ENCODE measurements around the gene CAMTA2. TPM values are rescaled to one million over a fixed set of nuclear protein-coding genes. Genes with fewer than 3 reads are reported as not detected.
A peak's percentile ranks its signal among the peaks of the same experiment; 100 is the strongest.

CAMTA2 gene
- total and polyA plus RNA-seq, 9 of the 15 experiments (the other 6 are each of a cell fraction or from before 2014, with no cell fraction given): 0.24 to 25.1 (median 6.3) TPM

- TF ChIP-seq ZMIZ1 (IDR thresholded peaks at IDR 0.05; ENCODE audit: low read depth in 2 of 2, low read length in 2 of 2): no peak
- TF ChIP-seq FOXA1 (IDR thresholded peaks at IDR 0.05; ENCODE audit: borderline replicate concordance): no peak
- TF ChIP-seq, protein P1, sequence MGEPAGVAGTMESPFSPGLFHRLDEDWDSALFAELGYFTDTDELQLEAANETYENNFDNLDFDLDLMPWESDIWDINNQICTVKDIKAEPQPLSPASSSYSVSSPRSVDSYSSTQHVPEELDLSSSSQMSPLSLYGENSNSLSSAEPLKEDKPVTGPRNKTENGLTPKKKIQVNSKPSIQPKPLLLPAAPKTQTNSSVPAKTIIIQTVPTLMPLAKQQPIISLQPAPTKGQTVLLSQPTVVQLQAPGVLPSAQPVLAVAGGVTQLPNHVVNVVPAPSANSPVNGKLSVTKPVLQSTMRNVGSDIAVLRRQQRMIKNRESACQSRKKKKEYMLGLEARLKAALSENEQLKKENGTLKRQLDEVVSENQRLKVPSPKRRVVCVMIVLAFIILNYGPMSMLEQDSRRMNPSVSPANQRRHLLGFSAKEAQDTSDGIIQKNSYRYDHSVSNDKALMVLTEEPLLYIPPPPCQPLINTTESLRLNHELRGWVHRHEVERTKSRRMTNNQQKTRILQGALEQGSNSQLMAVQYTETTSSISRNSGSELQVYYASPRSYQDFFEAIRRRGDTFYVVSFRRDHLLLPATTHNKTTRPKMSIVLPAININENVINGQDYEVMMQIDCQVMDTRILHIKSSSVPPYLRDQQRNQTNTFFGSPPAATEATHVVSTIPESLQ (CRISPR knock-in tag; IDR thresholded peaks at IDR 0.05): no peak
- TF ChIP-seq MEF2A (IDR thresholded peaks at IDR 0.05; ENCODE audit: control insufficient read depth, low read depth, low read length): no peak
- peak in 1 of 2 experiments; percentile 5; a peak in 1 of 4 replicates for TF ChIP-seq MNT (conservative IDR thresholded peaks at IDR 0.05)
- TF ChIP-seq MYNN (IDR thresholded peaks at IDR 0.05): no peak
- TF ChIP-seq MYNN (CRISPR knock-in tag; IDR thresholded peaks at IDR 0.05): no peak
- TF ChIP-seq, protein P2, sequence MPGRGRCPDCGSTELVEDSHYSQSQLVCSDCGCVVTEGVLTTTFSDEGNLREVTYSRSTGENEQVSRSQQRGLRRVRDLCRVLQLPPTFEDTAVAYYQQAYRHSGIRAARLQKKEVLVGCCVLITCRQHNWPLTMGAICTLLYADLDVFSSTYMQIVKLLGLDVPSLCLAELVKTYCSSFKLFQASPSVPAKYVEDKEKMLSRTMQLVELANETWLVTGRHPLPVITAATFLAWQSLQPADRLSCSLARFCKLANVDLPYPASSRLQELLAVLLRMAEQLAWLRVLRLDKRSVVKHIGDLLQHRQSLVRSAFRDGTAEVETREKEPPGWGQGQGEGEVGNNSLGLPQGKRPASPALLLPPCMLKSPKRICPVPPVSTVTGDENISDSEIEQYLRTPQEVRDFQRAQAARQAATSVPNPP (IDR thresholded peaks at IDR 0.05; ENCODE audit: borderline replicate concordance, insufficient read depth, insufficient read length): no peak
- peak; percentile 44; the same call in 1 of the 2 replicates for TF ChIP-seq ELF1 (tag; IDR thresholded peaks at IDR 0.05)
- no peak for TF ChIP-seq RCOR1 (IDR thresholded peaks at IDR 0.05; ENCODE audit: borderline replicate concordance in 1 of 2, low read depth in 2 of 2, low read length in 2 of 2)
- TF ChIP-seq VEZF1 (CRISPR knock-in tag; IDR thresholded peaks at IDR 0.05): peak; percentile 58
- TF ChIP-seq ZNF778 (CRISPR knock-in tag; IDR thresholded peaks at IDR 0.05): no peak
- TF ChIP-seq BHLHE40 (IDR thresholded peaks at IDR 0.05; ENCODE audit: low read length): no peak
- no peak for TF ChIP-seq ZNF282 (CRISPR knock-in tag; IDR thresholded peaks at IDR 0.05)
- TF ChIP-seq, protein P3, sequence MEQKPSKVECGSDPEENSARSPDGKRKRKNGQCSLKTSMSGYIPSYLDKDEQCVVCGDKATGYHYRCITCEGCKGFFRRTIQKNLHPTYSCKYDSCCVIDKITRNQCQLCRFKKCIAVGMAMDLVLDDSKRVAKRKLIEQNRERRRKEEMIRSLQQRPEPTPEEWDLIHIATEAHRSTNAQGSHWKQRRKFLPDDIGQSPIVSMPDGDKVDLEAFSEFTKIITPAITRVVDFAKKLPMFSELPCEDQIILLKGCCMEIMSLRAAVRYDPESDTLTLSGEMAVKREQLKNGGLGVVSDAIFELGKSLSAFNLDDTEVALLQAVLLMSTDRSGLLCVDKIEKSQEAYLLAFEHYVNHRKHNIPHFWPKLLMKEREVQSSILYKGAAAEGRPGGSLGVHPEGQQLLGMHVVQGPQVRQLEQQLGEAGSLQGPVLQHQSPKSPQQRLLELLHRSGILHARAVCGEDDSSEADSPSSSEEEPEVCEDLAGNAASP (IDR thresholded peaks at IDR 0.05): no peak
- no peak for TF ChIP-seq SMARCC2 (IDR thresholded peaks at IDR 0.05; ENCODE audit: low read depth)
Observed at GRCh38 chr17:4998027-4998731, 10.7 kb upstream of the CAMTA2 start (continued).
